Vagina (tissue), 2 donors: ENCODE data around the gene CPLX3.

Experiments
- POLR2AphosphoS5 ChIP-seq, 2 donors: sonication (generic); formaldehyde crosslinking; IDR thresholded peaks; one replicate each; pipeline ENCODE4 v1.9.0; 2017; ENCODE audit warnings: antibody characterized with exemption in 2 of 2, mild to moderate bottlenecking in 2 of 2, low read depth in 1 of 2; ENCODE audit not compliant: insufficient read depth in 1 of 2
- TF ChIP-seq, protein P1 (sequence below), 3 experiments: fragments of 450-650 bp in 2 of 3; fragments of 200-600 bp in 1 of 3; sonication (generic) in 1 of 3; IDR thresholded peaks; one replicate each; pipeline ENCODE4 v1.5.1; 2017 to 2019; ENCODE audit warnings: antibody characterized with exemption in 3 of 3, mild to moderate bottlenecking in 2 of 3, moderate library complexity in 2 of 3

DNA sequence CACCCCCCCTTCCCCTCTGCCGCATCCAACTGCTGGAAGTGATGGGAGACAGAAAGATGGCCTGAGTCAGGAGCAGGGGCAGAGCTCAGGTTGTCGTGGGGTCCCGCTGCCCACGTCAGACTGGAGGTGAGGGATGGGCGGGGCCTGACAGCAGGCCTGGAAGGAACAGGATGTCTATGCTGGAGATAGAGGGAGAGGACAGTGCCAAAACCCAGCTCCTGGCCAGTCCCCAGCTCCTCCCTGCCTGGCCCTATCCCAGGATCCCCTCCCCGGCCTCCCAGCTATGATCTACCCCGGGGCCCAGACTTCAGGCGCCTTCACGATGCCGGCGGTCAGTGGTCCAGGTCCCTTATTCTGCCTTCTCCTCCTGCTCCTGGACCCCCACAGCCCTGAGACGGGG is 13.9 kb upstream of the CPLX3 start, which contains the start of gene LMAN1L:
- TF ChIP-seq, protein P1, sequence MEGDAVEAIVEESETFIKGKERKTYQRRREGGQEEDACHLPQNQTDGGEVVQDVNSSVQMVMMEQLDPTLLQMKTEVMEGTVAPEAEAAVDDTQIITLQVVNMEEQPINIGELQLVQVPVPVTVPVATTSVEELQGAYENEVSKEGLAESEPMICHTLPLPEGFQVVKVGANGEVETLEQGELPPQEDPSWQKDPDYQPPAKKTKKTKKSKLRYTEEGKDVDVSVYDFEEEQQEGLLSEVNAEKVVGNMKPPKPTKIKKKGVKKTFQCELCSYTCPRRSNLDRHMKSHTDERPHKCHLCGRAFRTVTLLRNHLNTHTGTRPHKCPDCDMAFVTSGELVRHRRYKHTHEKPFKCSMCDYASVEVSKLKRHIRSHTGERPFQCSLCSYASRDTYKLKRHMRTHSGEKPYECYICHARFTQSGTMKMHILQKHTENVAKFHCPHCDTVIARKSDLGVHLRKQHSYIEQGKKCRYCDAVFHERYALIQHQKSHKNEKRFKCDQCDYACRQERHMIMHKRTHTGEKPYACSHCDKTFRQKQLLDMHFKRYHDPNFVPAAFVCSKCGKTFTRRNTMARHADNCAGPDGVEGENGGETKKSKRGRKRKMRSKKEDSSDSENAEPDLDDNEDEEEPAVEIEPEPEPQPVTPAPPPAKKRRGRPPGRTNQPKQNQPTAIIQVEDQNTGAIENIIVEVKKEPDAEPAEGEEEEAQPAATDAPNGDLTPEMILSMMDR (IDR thresholded peaks at IDR 0.05), result no peak
- no peak for TF ChIP-seq POLR2AphosphoS5 (IDR thresholded peaks at IDR 0.05; ENCODE audit: insufficient read depth in 1 of 2, low read depth in 1 of 2)
